ENCODE data around the gene VWA5A.
A peak's percentile ranks its signal among the peaks of the same experiment; 100 is the strongest.

The VWA5A gene

DNA sequence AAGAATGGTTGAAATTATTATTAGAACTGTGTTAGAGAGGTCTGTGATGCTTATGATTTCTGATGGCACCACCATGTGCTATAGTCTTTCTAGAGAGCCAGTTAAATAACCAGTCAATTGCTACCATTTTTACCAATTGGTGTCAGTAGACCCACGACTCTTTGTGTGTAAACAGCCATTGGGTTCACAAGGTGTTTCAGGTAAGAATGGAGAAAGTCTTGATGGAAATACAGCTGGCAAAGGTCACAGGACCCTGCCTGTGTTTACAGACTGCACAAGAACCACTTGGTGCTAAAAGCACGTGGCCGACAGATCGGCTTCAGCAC lies 43.7 kb upstream of the VWA5A start:
- TF ChIP-seq POLR2A (IDR thresholded peaks at IDR 0.05; ENCODE audit: extremely low read depth, insufficient read length) (no peak), MYC (IDR thresholded peaks at IDR 0.05; ENCODE audit: low read depth, low read length) (no peak)
- TF ChIP-seq, protein P1, sequence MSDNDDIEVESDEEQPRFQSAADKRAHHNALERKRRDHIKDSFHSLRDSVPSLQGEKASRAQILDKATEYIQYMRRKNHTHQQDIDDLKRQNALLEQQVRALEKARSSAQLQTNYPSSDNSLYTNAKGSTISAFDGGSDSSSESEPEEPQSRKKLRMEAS (IDR thresholded peaks at IDR 0.05; ENCODE audit: low read depth, low read length): no peak
- TF ChIP-seq, protein P2, sequence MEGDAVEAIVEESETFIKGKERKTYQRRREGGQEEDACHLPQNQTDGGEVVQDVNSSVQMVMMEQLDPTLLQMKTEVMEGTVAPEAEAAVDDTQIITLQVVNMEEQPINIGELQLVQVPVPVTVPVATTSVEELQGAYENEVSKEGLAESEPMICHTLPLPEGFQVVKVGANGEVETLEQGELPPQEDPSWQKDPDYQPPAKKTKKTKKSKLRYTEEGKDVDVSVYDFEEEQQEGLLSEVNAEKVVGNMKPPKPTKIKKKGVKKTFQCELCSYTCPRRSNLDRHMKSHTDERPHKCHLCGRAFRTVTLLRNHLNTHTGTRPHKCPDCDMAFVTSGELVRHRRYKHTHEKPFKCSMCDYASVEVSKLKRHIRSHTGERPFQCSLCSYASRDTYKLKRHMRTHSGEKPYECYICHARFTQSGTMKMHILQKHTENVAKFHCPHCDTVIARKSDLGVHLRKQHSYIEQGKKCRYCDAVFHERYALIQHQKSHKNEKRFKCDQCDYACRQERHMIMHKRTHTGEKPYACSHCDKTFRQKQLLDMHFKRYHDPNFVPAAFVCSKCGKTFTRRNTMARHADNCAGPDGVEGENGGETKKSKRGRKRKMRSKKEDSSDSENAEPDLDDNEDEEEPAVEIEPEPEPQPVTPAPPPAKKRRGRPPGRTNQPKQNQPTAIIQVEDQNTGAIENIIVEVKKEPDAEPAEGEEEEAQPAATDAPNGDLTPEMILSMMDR (IDR thresholded peaks at IDR 0.05; ENCODE audit: low read depth, low read length): no peak
- H3K4me3 ChIP-seq (ENCODE audit: low read depth, low read length): no peak overlapping the region
- no peak for DNase-seq (ENCODE audit: low read depth)

DNA sequence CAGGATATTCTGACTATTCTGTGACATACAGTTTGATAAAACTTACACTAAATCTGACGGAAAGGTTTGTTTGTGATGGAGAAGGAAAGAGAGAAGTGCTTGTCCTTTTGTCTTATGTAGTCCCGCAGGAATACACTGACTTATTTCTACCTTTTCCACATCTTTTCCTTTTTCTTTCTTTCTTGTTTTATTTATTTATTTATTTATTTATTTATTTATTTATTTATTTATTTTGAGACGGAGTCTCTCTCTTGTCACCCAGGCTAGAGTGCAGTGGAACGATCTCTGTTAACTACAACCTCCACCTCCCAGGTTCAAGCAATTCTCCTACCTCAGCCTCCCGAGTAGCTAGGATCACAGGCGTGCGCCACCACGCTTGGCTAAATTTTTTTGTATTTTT lies 43.1 kb upstream of the VWA5A start:
- no peak for DNase-seq (ENCODE audit: low read depth)
- TF ChIP-seq, protein P2 (IDR thresholded peaks at IDR 0.05; ENCODE audit: low read depth, low read length): no peak
- no peak for TF ChIP-seq MYC (IDR thresholded peaks at IDR 0.05; ENCODE audit: low read depth, low read length)
- TF ChIP-seq, protein P1 (IDR thresholded peaks at IDR 0.05; ENCODE audit: low read depth, low read length): no peak
- no peak for TF ChIP-seq POLR2A (IDR thresholded peaks at IDR 0.05; ENCODE audit: extremely low read depth, insufficient read length)
- no peak overlapping the region for H3K4me3 ChIP-seq (ENCODE audit: low read depth, low read length)

DNA sequence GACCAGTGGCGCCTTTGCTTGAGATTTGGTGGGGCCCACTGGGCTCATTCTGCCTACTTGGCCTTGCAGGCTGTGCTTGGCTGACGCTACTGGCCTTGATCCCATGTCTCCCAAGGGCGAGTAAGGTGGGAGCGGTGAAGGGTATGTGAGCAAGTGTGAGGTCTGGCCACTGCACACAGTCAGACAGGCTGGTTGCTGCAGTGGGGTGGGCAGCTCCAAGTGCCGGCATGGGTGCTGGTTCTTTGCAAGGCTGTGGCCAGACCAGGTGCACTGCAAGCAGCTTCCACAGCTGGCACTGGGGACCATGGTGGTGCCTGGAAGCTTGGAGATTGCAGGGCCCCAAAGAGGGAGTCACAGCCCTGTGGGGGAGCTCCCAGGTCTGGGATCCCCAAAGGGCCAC lies 40.7 kb upstream of the VWA5A start:
- no peak for DNase-seq (ENCODE audit: low read depth)
- no peak overlapping the region for H3K4me3 ChIP-seq (ENCODE audit: low read depth, low read length)
- TF ChIP-seq, protein P1 (IDR thresholded peaks at IDR 0.05; ENCODE audit: low read depth, low read length): no peak
- TF ChIP-seq POLR2A (IDR thresholded peaks at IDR 0.05; ENCODE audit: extremely low read depth, insufficient read length): no peak
- TF ChIP-seq MYC (IDR thresholded peaks at IDR 0.05; ENCODE audit: low read depth, low read length): no peak
- TF ChIP-seq, protein P2 (IDR thresholded peaks at IDR 0.05; ENCODE audit: low read depth, low read length): no peak

DNA sequence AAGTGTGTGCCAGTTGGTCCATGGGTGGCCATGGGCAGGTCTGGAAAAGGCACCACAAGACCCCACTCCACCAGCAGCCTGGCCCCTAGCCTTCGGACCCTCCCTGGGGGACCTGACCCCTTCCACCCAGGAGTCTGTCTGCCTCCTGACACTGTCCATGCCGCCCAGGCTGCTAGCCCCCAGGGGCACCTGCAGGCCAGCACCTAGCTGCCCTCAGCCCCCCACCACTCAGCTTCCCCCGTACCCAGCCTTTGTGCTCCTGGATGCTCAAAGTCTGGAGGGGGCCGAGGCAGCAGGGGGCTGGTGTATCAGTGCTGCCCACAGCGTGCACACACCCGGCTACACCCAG lies 39.8 kb upstream of the VWA5A start:
- no peak for DNase-seq (ENCODE audit: low read depth)
- TF ChIP-seq, protein P2 (IDR thresholded peaks at IDR 0.05; ENCODE audit: low read depth, low read length): no peak
- TF ChIP-seq MYC (IDR thresholded peaks at IDR 0.05; ENCODE audit: low read depth, low read length) (no peak), POLR2A (IDR thresholded peaks at IDR 0.05; ENCODE audit: extremely low read depth, insufficient read length) (no peak)
- TF ChIP-seq, protein P1 (IDR thresholded peaks at IDR 0.05; ENCODE audit: low read depth, low read length): no peak

DNA sequence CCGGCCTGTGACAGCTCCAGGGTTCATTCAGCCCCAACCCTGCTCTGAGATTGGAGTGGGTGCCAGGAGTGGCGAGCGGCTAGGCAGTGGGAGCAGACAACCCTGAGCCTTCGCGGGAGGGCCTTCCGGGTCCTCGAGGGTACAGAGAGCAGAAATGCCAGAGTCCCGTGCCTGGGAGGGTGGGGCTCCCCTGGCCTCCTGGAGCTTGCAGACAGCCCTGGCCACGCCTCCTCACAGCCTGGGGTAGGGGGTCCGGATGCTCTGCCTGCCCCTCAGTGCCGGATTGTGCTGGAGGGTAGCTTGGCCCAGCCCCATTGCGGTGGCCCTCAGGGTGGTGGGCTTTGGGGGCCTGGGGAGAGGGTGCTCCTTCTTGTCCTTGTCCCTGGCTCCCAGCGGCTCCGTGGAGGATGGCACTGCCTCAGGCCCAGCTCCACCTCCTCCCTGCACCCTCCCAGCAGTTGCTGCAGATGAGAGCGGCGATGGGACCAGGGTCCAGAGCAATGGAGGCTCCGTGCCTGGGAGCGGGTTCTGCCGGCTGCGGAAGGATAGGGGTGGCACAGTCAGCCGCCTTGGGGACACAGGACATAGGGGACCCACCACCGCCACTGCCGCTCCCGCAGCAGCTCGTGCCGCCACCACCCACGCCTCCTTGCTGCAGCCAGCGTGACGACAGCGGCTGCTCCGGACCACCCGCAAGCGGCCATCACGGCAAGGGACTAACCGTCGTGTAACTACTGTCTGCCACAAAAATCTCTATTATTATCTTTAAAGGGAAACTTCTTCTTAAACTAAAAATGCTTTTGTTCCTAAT lies 39.2 kb upstream of the VWA5A start:
- DNase-seq (ENCODE audit: low read depth): peak; percentile 32
- no peak overlapping the region for H3K4me3 ChIP-seq (ENCODE audit: low read depth, low read length)

More for the DNA sequence above, 39.8 kb upstream of the VWA5A start:
- no peak overlapping the region for H3K4me3 ChIP-seq (ENCODE audit: low read depth, low read length)

More for the DNA sequence above, 39.2 kb upstream of the VWA5A start:
- no peak for TF ChIP-seq MYC (IDR thresholded peaks at IDR 0.05; ENCODE audit: low read depth, low read length)
- TF ChIP-seq, protein P2 (IDR thresholded peaks at IDR 0.05; ENCODE audit: low read depth, low read length): no peak
- TF ChIP-seq, protein P1 (IDR thresholded peaks at IDR 0.05; ENCODE audit: low read depth, low read length): no peak
- TF ChIP-seq POLR2A (IDR thresholded peaks at IDR 0.05; ENCODE audit: extremely low read depth, insufficient read length): no peak
